ENCODE measurements around the gene LINGO4.

LINGO4 gene, protein sequence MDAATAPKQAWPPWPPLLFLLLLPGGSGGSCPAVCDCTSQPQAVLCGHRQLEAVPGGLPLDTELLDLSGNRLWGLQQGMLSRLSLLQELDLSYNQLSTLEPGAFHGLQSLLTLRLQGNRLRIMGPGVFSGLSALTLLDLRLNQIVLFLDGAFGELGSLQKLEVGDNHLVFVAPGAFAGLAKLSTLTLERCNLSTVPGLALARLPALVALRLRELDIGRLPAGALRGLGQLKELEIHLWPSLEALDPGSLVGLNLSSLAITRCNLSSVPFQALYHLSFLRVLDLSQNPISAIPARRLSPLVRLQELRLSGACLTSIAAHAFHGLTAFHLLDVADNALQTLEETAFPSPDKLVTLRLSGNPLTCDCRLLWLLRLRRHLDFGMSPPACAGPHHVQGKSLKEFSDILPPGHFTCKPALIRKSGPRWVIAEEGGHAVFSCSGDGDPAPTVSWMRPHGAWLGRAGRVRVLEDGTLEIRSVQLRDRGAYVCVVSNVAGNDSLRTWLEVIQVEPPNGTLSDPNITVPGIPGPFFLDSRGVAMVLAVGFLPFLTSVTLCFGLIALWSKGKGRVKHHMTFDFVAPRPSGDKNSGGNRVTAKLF

DNA sequence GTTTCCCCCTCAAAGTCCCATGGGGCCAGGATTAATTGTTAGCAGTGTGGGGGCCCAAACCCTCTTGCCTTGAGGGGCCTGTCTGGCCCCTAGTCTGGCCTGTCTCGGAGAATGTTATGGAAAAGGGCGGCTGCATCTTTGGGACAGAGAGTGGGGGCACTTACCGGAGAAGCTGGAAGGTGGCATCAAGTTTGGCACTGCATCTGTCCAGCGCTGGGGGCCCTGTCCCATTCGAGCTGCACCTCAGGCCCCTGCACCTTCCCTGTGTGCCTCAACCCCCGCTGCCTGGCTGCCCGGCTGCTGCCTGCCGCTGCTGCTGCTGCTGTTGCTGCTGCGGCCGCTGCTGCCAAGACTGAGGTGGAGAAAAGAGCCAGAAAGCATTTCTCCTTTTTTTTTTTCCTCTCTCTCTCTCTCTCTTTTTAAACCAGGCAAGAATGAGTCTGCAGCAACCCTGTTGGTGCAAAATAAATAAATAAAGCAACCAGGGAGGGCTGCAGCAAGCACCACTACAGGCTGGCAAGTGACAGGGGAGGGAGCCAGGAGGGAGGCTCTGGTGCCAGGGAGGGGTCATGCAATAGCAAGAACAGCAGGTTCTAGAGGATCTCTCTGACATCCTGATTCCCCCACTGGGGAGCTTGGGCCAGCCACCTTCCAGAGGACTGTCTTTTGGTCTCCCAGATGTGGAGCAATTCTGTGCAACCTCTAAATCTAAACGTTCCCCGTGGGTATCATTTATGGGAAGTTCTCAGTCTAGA, at the start of gene LINGO4:
TSS of gene LINGO4 (minus strand) at position 354 of the 755 bp plus-strand sequence. CDS start 2,715 bp downstream, outside the sequence.
- no peak for DNase-seq

DNA sequence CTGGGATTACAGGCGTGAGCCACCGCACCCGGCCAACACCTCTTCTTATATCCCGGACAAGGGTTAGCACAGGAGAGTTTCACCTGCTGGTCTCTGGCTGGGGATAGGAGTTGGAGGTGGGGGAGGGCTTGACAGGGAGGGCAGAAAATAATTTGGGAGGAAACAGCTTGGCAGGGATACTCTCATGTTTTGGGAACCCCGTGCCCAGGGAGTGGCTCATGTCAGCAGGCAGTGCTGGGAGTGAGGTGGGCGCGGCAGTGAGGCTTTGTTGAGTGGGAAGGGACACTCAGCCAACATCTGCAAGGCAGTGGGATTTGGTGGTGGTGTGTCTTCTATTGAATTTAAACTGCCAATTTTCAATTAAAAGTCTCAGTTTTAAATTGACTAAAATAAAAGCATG, 49.4 kb upstream of the LINGO4 start:
- DNase-seq: no peak

DNA sequence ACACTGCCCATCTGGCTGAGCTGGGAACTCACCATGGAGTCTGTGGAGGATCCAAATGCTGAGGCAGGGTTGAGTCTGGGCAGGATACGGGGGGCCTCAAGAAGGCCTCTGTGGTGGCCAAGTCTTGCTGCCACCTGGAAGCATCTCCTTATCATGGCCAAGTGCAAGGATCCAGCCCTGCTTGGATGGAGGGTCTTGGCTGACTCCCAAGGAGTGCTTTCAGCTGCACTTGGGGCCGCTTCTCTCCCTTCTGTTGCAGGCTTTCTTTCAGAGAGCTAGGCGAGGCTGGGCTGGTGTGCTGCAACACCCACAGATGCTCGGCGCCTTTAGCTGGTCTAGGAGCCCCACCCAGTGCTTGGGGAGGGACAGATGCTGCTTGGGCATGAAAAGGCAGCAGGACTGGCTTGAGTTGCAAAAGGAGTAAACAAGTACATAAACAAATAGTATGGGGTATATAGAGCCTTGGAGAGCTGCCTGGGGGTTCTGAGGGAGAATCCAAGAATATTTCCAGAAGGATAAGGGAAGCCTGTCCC, 48.3 kb upstream of the LINGO4 start, which contains the start of gene THEM5:
TSS of gene THEM5 (minus strand) at position 302 of the 533 bp plus-strand sequence. CDS start at position 155, 147 bp downstream.
- peak; percentile 56 for DNase-seq

- no peak for DNase-seq
Observed at GRCh38 chr1:151852733-151853132, 47.5 kb upstream of the LINGO4 start.

DNA sequence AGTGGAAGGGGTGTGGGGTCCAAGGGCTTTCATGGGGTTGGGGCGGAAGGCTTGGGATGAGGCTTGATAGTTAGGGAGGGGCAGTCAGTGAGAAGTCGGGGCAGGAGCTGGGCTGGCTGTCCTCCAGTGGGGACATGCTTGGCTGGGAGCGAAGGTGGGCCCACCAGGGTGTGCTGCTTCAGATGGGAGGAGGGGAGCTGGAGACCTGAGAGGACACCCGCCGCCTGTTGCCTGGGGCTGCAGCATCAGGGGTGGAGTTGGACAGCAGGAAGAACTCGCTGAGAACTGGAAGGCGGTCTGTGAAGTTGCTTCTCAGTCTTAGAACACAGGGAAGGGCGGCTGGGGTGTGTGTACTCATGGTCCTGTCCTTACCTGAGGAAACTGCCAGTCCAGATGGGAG, 46.7 kb upstream of the LINGO4 start:
- no peak for DNase-seq

DNA sequence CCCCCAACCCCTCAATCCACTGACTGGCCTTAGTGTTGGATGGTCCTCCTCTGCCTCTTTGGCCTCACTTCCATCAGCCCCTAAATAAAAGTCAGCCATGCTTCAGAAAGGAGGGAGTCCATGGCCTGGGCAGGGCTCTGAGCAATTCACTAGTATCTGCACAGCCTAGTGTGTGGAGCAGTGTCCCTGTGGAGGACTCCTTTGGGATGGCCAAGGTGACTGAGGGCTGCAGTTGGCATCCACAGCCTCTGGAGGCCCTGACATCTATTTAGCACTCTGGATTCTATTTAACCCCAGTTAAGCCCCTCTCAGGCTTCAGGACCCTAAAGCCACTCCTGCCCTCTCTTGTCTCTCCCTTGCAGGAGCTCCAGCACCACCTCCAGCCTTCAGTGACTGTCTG, 44.7 kb upstream of the LINGO4 start:
- no peak for DNase-seq

DNA sequence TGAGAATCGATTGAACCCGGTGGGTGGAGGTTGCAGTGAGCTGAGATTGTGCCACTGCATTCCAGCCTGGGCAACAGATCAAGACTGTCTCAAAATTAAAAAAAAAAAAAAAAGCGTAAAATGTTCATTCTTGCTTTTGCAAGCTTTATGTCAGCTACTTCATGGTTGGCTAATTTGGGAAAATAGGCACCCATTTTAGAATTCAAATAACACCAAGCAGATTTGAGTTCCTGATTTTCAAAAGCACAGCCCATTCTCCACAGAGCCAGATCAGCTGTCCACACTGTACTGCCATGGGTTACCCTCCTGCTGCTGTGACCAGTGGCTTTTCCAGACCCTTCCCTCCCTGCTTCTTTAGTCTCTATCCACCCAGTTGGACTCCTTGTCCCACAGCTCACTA, 43.9 kb upstream of the LINGO4 start:
- no peak for DNase-seq

DNA sequence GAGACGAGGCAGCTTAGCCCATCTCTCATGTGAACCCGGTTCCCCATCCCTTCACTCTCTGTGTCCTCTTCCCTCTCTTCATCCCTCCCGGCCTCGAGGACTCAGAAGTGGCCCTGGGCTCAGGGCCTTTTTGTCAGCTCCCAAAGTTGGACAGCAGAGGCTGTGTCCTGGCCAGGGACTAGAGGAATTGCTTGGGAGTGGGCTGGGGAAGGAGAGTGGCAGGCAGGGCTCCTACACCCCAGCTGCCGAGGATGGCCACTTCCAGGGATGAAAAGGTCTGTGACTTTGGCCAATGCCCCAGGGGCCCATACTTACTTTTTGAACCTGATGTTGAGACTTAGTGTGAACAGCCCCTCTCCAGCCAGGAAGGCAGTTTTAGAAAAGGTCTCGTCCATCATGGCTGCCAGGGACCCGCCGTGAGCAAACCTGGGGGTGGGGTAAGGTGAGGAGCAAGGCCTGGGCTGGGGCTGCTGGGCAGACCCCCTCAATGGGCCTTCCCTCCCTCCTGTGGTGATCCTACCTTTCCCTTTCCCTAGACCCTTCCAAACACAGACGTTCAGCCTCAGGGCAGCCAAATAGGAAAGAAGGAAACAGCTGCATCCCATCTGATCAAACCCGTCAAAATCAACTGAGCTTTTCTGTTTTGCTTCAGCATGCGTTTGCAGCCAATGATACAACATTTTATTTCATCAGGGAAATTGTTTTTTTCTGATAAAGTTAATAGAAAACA, 42.8 kb upstream of the LINGO4 start:
- no peak for DNase-seq

DNA sequence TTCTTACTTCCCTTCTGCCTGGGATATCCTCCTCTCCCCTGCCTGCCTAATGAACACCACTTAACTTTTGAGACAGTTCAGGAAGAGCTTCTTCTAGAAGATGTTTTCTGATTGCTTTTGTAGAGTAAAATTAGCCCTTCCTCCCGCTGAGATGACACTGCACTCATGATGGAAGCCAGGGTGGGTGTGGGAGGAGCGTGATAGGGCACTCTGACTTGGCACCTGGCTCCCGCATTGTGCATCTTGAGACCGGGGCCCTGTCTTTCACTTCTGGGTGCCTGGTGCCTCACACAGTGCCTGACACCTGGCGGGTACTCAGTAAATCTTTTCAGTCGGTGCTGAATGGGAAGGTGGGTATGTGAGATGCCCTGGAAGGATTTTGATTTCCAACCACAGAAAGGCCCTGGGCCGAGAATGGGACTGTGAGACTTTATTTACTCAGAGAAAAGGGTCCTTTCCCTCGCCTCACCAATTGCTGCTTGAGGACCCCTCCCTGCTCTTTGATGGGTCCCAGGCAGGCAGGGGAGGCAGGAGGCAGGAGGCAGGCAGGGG, 41.5 kb upstream of the LINGO4 start:
- DNase-seq: no peak

DNA sequence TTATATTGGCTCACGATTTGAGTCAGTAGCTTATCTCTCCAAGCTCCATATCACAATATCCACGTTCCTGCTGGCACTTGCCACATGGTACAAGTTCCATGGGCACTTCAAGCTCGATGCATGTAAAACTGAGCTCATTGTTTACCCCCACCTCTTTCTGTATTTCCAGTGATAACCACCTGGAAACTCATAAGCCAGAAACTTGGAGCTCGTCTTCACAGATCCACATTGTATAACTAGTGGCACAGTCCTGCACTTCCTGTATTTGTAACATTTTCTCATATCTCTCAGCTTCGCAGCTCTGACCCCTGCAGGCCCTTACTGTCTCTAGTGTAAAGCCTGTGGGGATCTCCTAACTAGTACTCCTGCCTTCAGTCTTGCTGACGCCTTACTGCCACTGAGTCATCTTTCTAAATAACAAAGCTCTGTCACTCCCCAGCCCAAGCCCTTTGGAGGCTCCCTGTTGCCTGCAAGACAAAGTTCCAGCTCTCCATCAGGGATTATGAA, 40.9 kb upstream of the LINGO4 start:
- DNase-seq: peak; percentile 65

GRCh38 chr1:151843398-151843797, 38.2 kb upstream of the LINGO4 start:
- DNase-seq: peak; percentile 38

- no peak for DNase-seq
Observed at GRCh38 chr1:151841141-151841540, 35.9 kb upstream of the LINGO4 start.

DNA sequence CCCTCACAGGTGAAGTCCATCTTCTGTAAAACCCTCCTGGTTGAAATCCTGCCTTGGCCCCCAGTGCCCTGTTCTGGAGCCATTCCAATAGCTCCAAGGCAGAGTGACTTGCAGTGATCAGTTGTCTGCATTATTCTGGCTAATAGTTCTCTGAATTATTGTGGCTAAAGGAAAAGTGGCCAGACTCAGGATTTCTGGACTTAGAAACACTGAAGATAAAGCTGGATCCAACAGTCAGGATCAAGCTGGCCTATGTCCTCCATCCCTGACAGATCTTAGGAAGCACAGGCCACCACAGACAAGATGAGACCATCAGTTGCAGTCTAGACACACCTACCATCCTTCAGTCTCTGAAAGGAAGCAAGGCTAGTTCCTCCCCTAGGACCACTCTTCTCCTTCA, 35.2 kb upstream of the LINGO4 start:
- no peak for DNase-seq

DNA sequence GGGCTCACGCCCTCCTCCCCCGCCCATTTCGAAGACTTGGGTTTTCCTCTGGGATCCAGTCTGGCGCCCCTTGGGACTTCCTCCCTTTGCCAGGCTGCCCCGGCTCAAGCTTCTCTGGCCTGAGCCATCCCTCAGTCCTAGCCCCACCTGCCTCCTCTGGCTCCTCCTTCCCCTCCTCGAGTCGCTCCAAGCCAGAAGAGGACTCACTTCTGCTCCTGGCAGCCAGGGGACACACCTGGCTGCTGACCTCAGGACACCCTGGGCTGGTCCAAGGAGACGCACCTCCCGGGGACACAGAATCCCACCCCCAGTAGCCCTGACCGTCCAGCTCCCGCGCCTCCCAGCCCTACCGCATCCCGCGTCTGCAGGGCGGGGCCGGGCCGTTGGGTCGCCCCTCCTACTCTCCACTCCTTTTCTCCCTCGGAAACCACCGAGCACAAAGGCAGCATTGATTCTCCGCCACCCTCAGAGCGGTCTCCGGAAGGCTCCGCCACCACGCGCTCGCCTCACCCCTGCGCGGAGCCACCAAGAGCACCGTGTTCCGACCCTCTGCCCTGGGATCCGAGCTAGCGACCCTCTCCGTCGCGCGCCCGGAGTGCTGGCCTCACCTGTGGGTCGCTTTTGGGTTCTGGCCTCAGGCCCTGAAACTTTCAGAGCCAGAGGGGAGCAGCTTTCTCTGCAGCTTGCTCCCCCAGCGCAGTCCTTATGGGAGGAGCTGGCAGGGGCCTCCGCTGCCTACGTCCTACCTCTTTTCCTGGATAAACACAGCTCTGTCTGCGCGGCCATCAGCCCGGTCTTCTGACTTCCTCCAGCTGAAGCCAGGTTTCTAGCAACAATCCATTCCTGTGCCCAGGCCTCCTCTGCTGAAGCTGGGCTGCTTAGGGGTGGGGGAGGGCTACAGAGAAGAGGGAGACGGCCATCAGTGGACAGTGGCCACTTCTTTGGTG, 34.5 kb upstream of the LINGO4 start, which contains the start of gene C2CD4D:
TSS of gene C2CD4D (minus strand) at position 364 of the 947 bp plus-strand sequence. CDS start 831 bp downstream, outside the sequence.
- DNase-seq: peak; percentile 51

GRCh38 chr1:151839082-151839412, 33.8 kb upstream of the LINGO4 start:
- DNase-seq: no peak

DNA sequence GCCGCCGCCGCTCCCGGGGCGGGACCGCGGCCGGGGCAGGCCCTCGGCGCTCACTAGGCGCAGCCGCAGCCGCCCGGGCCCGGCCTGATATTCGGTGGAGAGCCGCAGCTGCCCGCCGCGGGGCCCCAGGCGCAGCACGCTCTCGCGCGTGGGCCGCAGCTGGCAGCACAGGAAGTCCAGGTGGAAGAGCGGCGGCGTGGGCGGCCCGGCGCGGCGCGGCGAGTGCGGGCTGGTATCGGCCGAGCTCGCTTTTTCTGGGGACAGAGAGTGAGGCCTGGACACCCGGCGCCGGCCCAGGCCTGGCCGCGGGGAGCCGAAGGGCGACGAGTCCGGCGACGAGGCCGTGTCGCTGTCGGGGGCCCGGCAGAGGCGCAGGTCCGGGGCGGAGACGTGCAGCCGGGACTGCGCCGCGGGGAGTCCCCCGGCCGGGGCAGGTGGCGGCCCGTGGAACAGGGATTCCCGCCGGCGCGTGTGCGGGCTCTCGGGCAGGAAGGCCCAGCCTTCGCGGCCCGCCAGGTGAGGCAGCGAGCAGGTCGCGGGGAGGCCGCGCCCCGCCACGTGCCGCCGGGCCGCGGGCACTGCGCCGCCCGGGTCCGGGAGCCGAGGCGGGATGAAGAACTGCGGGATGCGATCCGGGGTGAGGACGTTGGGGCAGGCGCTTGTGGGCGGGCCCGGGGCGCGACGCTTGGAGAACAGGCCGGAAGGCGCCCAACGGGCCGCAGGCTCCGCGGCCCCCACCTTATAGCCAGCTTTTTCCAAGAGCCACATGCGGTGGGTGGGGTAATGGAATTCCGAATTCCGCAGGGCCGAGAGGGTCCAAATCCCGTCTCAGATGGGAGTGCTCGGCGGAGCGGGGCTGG, 33.2 kb upstream of the LINGO4 start:
- DNase-seq: peak; percentile 39

- DNase-seq: no peak
Observed at GRCh38 chr1:151837884-151838221, 32.6 kb upstream of the LINGO4 start.

GRCh38 chr1:151837197-151837596, 32.0 kb upstream of the LINGO4 start:
- no peak for DNase-seq

DNA sequence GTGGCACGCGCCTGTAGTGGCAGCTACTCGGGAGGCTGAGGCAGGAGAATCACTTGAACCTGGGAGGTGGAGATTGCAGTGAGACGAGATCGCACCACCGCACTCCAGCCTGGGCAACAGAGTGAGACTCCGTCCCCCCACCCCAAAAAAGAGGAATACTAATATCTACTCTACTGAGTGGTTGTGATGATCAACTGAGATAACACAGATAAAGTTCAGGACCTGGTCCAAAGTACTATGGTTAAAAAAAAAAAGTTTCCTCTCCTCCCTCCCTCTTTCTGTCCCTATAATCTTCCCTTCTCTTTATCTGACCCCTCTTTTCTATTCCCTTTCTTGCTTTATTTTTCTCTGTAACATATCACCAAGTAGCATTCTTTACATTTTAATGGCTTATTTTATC, 30.4 kb upstream of the LINGO4 start:
- no peak for DNase-seq

- DNase-seq: no peak
Observed at GRCh38 chr1:151834239-151834638, 29.0 kb upstream of the LINGO4 start.

Measured in hematopoietic multipotent progenitor cell treated with erythropoietin and hydrocortisone succinate and interleukin-3 and kit ligand, for 4 days (in vitro differentiated cells).